ENCODE measurements around the gene CIRBP. TPM values are rescaled to one million over a fixed set of nuclear protein-coding genes. Genes with fewer than 3 reads are reported as not detected.

Gene CIRBP
- total and polyA plus RNA-seq, 2 donors (not counting 1 experiment from before 2014, with no cell fraction given) = 104 to 298 TPM

GRCh38 chr19:1287354-1288225 lies 18.5 kb downstream of the CIRBP start:
- DNase-seq (ENCODE audit: low read depth in 2 of 2) = no peak
- Histone ChIP-seq H3K4me2 (ENCODE audit: extremely low read depth, insufficient read depth, low read length) (no peak overlapping the region), H3K27me3 (ENCODE audit: control insufficient read depth, insufficient read depth, low read length) (peaks cover 31% of the 10 kb centered on the region), H4K20me1 (ENCODE audit: control insufficient read depth, extremely low read depth, insufficient read depth, low read length) (no peaks in the 10 kb centered on the region), H3K36me3 (ENCODE audit: control insufficient read depth, insufficient read depth, low read length) (no peaks in the 10 kb centered on the region), H3K9ac (ENCODE audit: insufficient read depth, low read length) (no peak overlapping the region), H3K9me3 (ENCODE audit: control insufficient read depth, insufficient read depth, low read depth, low read length) (no peaks in the 10 kb centered on the region), H2AFZ (ENCODE audit: low read length) (no peak overlapping the region), H3K4me1 (ENCODE audit: control insufficient read depth, extremely low read depth, insufficient read depth, low read length) (no peaks in the 10 kb centered on the region), H3K79me2 (ENCODE audit: control insufficient read depth, insufficient read depth, low read length) (no peaks in the 10 kb centered on the region), H3K4me3 (replicated peaks in 1 of 4; ENCODE audit: control extremely low read depth in 1 of 4, insufficient read depth in 1 of 4, low read depth in 3 of 4, low read length in 4 of 4) (no peak overlapping the region), H3K27ac (ENCODE audit: insufficient read depth, low read length) (no peak overlapping the region)
- TF ChIP-seq EZH2 (IDR thresholded peaks at IDR 0.05; ENCODE audit: low read length, missing control alignments) = no peak
- TF ChIP-seq CTCF (conservative IDR thresholded peaks at IDR 0.05 in 1 of 2, IDR thresholded peaks at IDR 0.05 in 1 of 2; ENCODE audit: low read depth in 1 of 2, low read length in 2 of 2) = no peak

- no peaks in the 10 kb centered on the region for H3K79me2 ChIP-seq (ENCODE audit: control insufficient read depth, insufficient read depth, low read length)
- no peaks in the 10 kb centered on the region for H4K20me1 ChIP-seq (ENCODE audit: control insufficient read depth, extremely low read depth, insufficient read depth, low read length)
- H3K27me3 ChIP-seq (ENCODE audit: control insufficient read depth, insufficient read depth, low read length) = peaks cover 31% of the 10 kb centered on the region
- H3K9me3 ChIP-seq (ENCODE audit: control insufficient read depth, insufficient read depth, low read depth, low read length) = no peaks in the 10 kb centered on the region
- DNase-seq (ENCODE audit: low read depth in 2 of 2) = no peak
- H3K9ac ChIP-seq (ENCODE audit: insufficient read depth, low read length) = no peak overlapping the region
- H3K27ac ChIP-seq (ENCODE audit: insufficient read depth, low read length) = no peak overlapping the region
- H2AFZ ChIP-seq (ENCODE audit: low read length) = no peak overlapping the region
- no peak overlapping the region for H3K4me2 ChIP-seq (ENCODE audit: extremely low read depth, insufficient read depth, low read length)
- H3K4me1 ChIP-seq (ENCODE audit: control insufficient read depth, extremely low read depth, insufficient read depth, low read length) = no peaks in the 10 kb centered on the region
- no peak for TF ChIP-seq CTCF (conservative IDR thresholded peaks at IDR 0.05 in 1 of 2, IDR thresholded peaks at IDR 0.05 in 1 of 2; ENCODE audit: low read depth in 1 of 2, low read length in 2 of 2)
- no peak for TF ChIP-seq EZH2 (IDR thresholded peaks at IDR 0.05; ENCODE audit: low read length, missing control alignments)
- H3K4me3 ChIP-seq (replicated peaks in 1 of 4; ENCODE audit: control extremely low read depth in 1 of 4, insufficient read depth in 1 of 4, low read depth in 3 of 4, low read length in 4 of 4) = no peak overlapping the region
- H3K36me3 ChIP-seq (ENCODE audit: control insufficient read depth, insufficient read depth, low read length) = no peaks in the 10 kb centered on the region
These were observed 19.1 kb downstream of the CIRBP start for GRCh38 chr19:1288226-1288612.

GRCh38 chr19:1288833-1289685 lies 19.9 kb downstream of the CIRBP start:
- H3K4me3 ChIP-seq (replicated peaks in 1 of 4; ENCODE audit: control extremely low read depth in 1 of 4, insufficient read depth in 1 of 4, low read depth in 3 of 4, low read length in 4 of 4) = no peak overlapping the region

More at GRCh38 chr19:1288833-1289685, 19.9 kb downstream of the CIRBP start:
- H3K9ac ChIP-seq (ENCODE audit: insufficient read depth, low read length) = no peak overlapping the region
- no peaks in the 10 kb centered on the region for H4K20me1 ChIP-seq (ENCODE audit: control insufficient read depth, extremely low read depth, insufficient read depth, low read length)
- H3K27ac ChIP-seq (ENCODE audit: insufficient read depth, low read length) = no peak overlapping the region
- no peaks in the 10 kb centered on the region for H3K9me3 ChIP-seq (ENCODE audit: control insufficient read depth, insufficient read depth, low read depth, low read length)
- no peaks in the 10 kb centered on the region for H3K36me3 ChIP-seq (ENCODE audit: control insufficient read depth, insufficient read depth, low read length)
- no peaks in the 10 kb centered on the region for H3K79me2 ChIP-seq (ENCODE audit: control insufficient read depth, insufficient read depth, low read length)
- H3K4me2 ChIP-seq (ENCODE audit: extremely low read depth, insufficient read depth, low read length) = no peak overlapping the region
- no peak overlapping the region for H2AFZ ChIP-seq (ENCODE audit: low read length)
- DNase-seq (ENCODE audit: low read depth in 2 of 2) = no peak
- H3K4me1 ChIP-seq (ENCODE audit: control insufficient read depth, extremely low read depth, insufficient read depth, low read length) = no peaks in the 10 kb centered on the region
- no peak for TF ChIP-seq EZH2 (IDR thresholded peaks at IDR 0.05; ENCODE audit: low read length, missing control alignments)
- TF ChIP-seq CTCF (conservative IDR thresholded peaks at IDR 0.05 in 1 of 2, IDR thresholded peaks at IDR 0.05 in 1 of 2; ENCODE audit: low read depth in 1 of 2, low read length in 2 of 2) = no peak
- H3K27me3 ChIP-seq (ENCODE audit: control insufficient read depth, insufficient read depth, low read length) = peaks cover 28% of the 10 kb centered on the region
